DOHH2 (cell line): ENCODE results near the gene MFGE8.

Experiments used
- EZH2phosphoT487 ChIP-seq: fragments of 200-600 bp; sonication (generic); IDR thresholded peaks from 2 replicates; pipeline ENCODE4 v1.6.1; 2017; ENCODE audit warnings: borderline replicate concordance, mild to moderate bottlenecking, antibody characterized with exemption, low read length, moderate library complexity, mixed read lengths
- TF ChIP-seq, protein P1 (sequence below): fragments of 200-600 bp; sonication (generic); IDR thresholded peaks from one replicate; pipeline ENCODE4 v1.5.1; 2014; ENCODE audit warnings: antibody characterized with exemption, mild to moderate bottlenecking, low read depth, low read length; ENCODE audit not compliant: poor library complexity, severe bottlenecking

- TF ChIP-seq, protein P1, sequence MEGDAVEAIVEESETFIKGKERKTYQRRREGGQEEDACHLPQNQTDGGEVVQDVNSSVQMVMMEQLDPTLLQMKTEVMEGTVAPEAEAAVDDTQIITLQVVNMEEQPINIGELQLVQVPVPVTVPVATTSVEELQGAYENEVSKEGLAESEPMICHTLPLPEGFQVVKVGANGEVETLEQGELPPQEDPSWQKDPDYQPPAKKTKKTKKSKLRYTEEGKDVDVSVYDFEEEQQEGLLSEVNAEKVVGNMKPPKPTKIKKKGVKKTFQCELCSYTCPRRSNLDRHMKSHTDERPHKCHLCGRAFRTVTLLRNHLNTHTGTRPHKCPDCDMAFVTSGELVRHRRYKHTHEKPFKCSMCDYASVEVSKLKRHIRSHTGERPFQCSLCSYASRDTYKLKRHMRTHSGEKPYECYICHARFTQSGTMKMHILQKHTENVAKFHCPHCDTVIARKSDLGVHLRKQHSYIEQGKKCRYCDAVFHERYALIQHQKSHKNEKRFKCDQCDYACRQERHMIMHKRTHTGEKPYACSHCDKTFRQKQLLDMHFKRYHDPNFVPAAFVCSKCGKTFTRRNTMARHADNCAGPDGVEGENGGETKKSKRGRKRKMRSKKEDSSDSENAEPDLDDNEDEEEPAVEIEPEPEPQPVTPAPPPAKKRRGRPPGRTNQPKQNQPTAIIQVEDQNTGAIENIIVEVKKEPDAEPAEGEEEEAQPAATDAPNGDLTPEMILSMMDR, result no peak
- no peak for TF ChIP-seq EZH2phosphoT487
These were observed 47.6 kb downstream of the MFGE8 start for GRCh38 chr15:88865498-88866099.
